ENCODE data around the gene MLKL. TPM values are rescaled to one million over a fixed set of nuclear protein-coding genes. Genes with fewer than 3 reads are reported as not detected.

Gene MLKL
- polyA plus RNA-seq, 3 donors = 33.6 to 136 (median 37.8) TPM

DNA sequence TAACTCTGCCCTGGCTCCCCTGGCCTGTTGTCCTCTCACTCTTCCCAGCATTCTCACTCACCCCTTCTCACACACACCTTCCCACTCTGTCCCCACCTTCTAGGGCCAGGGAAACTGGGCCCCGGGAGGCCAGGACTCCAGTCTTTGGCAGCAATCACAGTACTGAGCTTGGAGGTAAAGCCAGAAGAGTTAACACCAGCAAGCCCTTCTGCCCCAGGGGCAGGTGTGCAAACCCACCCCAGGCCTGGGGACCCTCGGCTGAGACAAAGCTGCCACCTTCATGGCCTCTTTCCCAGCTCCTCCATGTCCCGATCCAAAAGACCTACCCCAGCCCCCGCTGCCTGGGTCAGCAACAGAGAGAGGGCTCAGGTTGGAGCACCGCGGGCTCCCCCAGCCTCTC is 36.9 kb upstream of the MLKL start:
- H3K27me3 ChIP-seq (ENCODE audit: control insufficient read depth in 2 of 2, insufficient read depth in 2 of 2, low read length in 2 of 2) = no peaks in the 10 kb centered on the region

DNA sequence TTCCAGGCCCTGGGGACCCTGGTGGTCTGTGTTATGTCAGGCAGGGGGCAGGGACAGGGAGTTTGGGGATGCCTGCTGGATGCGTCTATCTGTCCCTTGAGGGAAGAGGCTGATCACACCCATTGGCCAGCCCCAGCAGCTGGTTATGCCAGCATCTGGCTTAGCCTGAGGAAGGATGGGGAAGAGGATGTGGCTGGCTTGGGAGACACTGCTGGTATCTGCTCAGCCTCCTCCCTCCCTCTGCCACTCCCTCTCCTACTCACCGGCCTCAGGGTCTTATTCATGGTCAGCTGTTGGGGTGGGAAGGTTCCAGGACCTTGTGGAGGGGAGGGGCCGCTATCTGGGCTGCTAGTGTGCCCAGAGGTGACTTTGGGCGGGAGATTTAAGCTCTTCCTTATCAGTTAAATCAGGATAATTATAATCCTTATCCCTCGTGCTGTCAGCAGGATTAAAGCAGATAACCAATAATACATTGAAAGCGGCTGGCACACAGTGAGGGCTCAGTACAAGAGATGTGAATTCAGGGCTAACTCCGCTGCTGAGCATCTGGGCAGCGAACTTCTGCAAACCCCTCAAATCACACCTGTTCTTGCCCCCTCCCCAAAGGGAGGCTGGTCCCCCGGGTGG is 36.0 kb upstream of the MLKL start:
- intact Hi-C loops (cut with micrococcal nuclease) = no loop called here
- H3K4me2 ChIP-seq (replicated peaks; ENCODE audit: extremely low read depth, low read length, poor library complexity, severe bottlenecking) = no peak overlapping the region
- H2AFZ ChIP-seq (ENCODE audit: insufficient read depth, low read depth, low read length, poor library complexity, severe bottlenecking) = no peak overlapping the region
- no peaks in the 10 kb centered on the region for H3K4me1 Mint-ChIP-seq
- H3K4me3 ChIP-seq (replicated peaks in 1 of 3; ENCODE audit: low read depth in 2 of 3, low read length in 3 of 3) = no peak overlapping the region
- 0% methylated on average over 1 of the region's 9 CpGs for WGBS (ENCODE audit: insufficient coverage)
- H3K9ac ChIP-seq (ENCODE audit: insufficient read depth, low read length, poor library complexity, severe bottlenecking) = no peak overlapping the region
- TF ChIP-seq, protein P1, sequence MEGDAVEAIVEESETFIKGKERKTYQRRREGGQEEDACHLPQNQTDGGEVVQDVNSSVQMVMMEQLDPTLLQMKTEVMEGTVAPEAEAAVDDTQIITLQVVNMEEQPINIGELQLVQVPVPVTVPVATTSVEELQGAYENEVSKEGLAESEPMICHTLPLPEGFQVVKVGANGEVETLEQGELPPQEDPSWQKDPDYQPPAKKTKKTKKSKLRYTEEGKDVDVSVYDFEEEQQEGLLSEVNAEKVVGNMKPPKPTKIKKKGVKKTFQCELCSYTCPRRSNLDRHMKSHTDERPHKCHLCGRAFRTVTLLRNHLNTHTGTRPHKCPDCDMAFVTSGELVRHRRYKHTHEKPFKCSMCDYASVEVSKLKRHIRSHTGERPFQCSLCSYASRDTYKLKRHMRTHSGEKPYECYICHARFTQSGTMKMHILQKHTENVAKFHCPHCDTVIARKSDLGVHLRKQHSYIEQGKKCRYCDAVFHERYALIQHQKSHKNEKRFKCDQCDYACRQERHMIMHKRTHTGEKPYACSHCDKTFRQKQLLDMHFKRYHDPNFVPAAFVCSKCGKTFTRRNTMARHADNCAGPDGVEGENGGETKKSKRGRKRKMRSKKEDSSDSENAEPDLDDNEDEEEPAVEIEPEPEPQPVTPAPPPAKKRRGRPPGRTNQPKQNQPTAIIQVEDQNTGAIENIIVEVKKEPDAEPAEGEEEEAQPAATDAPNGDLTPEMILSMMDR (IDR thresholded peaks at IDR 0.05) = no peak
- no peak for DNase-seq
- H3K9me3 Mint-ChIP-seq = peaks cover 0 to 2% (median 0%) of the 10 kb centered on the region in 7 donors
- H3K36me3 Mint-ChIP-seq = no peaks in the 10 kb centered on the region
- H3K27ac Mint-ChIP-seq = no peak overlapping the region
- H3K27ac ChIP-seq (ENCODE audit: low read depth in 1 of 2, low read length in 2 of 2) = no peak overlapping the region
- H4K20me1 ChIP-seq (ENCODE audit: insufficient read depth, low read length) = no peaks in the 10 kb centered on the region
- peaks cover 4 to 12% (median 10%) of the 10 kb centered on the region in 3 donors for H3K27me3 Mint-ChIP-seq (ENCODE audit: low read depth in 3 of 3)
- no peak overlapping the region for H3K4me3 Mint-ChIP-seq
- H3K79me2 ChIP-seq (ENCODE audit: insufficient read depth, low read length) = no peaks in the 10 kb centered on the region
- H3K9me3 ChIP-seq (replicated peaks in 1 of 2; ENCODE audit: control insufficient read depth in 1 of 2, insufficient read depth in 1 of 2, low read length in 2 of 2) = no peaks in the 10 kb centered on the region
- no peaks in the 10 kb centered on the region for H3K36me3 ChIP-seq (replicated peaks in 1 of 2; ENCODE audit: control insufficient read depth in 1 of 2, insufficient read depth in 2 of 2, low read length in 2 of 2)
- no peaks in the 10 kb centered on the region for H3K27me3 ChIP-seq (ENCODE audit: control insufficient read depth in 2 of 2, insufficient read depth in 2 of 2, low read length in 2 of 2)
- H3K4me1 ChIP-seq (ENCODE audit: control insufficient read depth in 1 of 2, insufficient read depth in 2 of 2, low read length in 2 of 2) = no peaks in the 10 kb centered on the region

More for the DNA sequence above, 36.9 kb upstream of the MLKL start:
- H3K4me3 ChIP-seq (replicated peaks in 1 of 3; ENCODE audit: low read depth in 2 of 3, low read length in 3 of 3) = no peak overlapping the region
- no peak overlapping the region for H2AFZ ChIP-seq (ENCODE audit: insufficient read depth, low read depth, low read length, poor library complexity, severe bottlenecking)
- H3K36me3 ChIP-seq (replicated peaks in 1 of 2; ENCODE audit: control insufficient read depth in 1 of 2, insufficient read depth in 2 of 2, low read length in 2 of 2) = no peaks in the 10 kb centered on the region
- H3K27ac Mint-ChIP-seq = no peak overlapping the region
- H3K4me3 Mint-ChIP-seq = no peak overlapping the region
- H3K27me3 Mint-ChIP-seq (ENCODE audit: low read depth in 3 of 3) = peaks cover 6 to 10% (median 9%) of the 10 kb centered on the region in 3 donors
- H3K36me3 Mint-ChIP-seq = no peaks in the 10 kb centered on the region
- no peaks in the 10 kb centered on the region for H4K20me1 ChIP-seq (ENCODE audit: insufficient read depth, low read length)
- H3K4me1 ChIP-seq (ENCODE audit: control insufficient read depth in 1 of 2, insufficient read depth in 2 of 2, low read length in 2 of 2) = no peaks in the 10 kb centered on the region
- H3K9me3 Mint-ChIP-seq = peaks cover 0 to 2% (median 0%) of the 10 kb centered on the region in 7 donors
- TF ChIP-seq, protein P1 (IDR thresholded peaks at IDR 0.05) = no peak
- H3K9me3 ChIP-seq (replicated peaks in 1 of 2; ENCODE audit: control insufficient read depth in 1 of 2, insufficient read depth in 1 of 2, low read length in 2 of 2) = no peaks in the 10 kb centered on the region
- H3K4me2 ChIP-seq (replicated peaks; ENCODE audit: extremely low read depth, low read length, poor library complexity, severe bottlenecking) = no peak overlapping the region
- no peaks in the 10 kb centered on the region for H3K79me2 ChIP-seq (ENCODE audit: insufficient read depth, low read length)
- 100% methylated on average over 4 of the region's 6 CpGs for WGBS (ENCODE audit: insufficient coverage)
- H3K4me1 Mint-ChIP-seq = peaks cover 5% of the 10 kb centered on the region
- DNase-seq = no peak
- intact Hi-C loops (cut with micrococcal nuclease) = no loop called here
- H3K27ac ChIP-seq (ENCODE audit: low read depth in 1 of 2, low read length in 2 of 2) = no peak overlapping the region
- H3K9ac ChIP-seq (ENCODE audit: insufficient read depth, low read length, poor library complexity, severe bottlenecking) = no peak overlapping the region
